HepG2 (cell line): Measurements from ENCODE around the gene COL26A1. TPM values are rescaled to one million over a fixed set of nuclear protein-coding genes. Genes with fewer than 3 reads are reported as not detected.

Experiments
- ATAC-seq: fragments of 200-7000 bp; cut with Tn5 transposase; 3 replicates; pipeline ENCODE4 v1.9.1; 2020; ENCODE audit warnings: mild to moderate bottlenecking, moderate library complexity
- BruUV-seq: library from RNA; stranded (reverse); fragments of 400-500 nt; replicated peaks from 2 replicates; lab custom pipeline; 2021; lab: Mats Ljungman, UMichigan
- CTCF ChIA-PET: fragments of 300-600 bp; formaldehyde crosslinking; extraction: SDS; loops from one replicate; lab custom pipeline; 2021; ENCODE audit warnings: low total read pairs, inconsistent platforms, low intra/inter-chr PET ratio; lab: Yijun Ruan, JAX
- POLR2A ChIA-PET: fragments of 350-600 bp; sonication (Branson Sonifier 250); formaldehyde crosslinking; loops from one replicate; lab custom pipeline; 2020; ENCODE audit warnings: antibody characterized with exemption, inconsistent platforms; lab: Yijun Ruan, JAX
- DNase-seq: peaks from one replicate; pipeline ENCODE4 v3.0.0-alpha.2; 2015; ENCODE audit warnings: low spot score
- FAIRE-seq: peaks from 3 replicates; lab custom pipeline; 2011; peaks lifted over from hg19 to GRCh38; lab: Jason Lieb, UNC
- H2AFZ ChIP-seq: one replicate; pipeline ENCODE4 v1.6.1; 2011; ENCODE audit warnings: low read length, inconsistent platforms
- H3K27ac ChIP-seq: fragments of 300-600 bp; 3 replicates; pipeline ENCODE4 v1.8.0; 2011; ENCODE audit warnings: mixed run types, mild to moderate bottlenecking, mixed read lengths, low read length, inconsistent platforms; ENCODE audit not compliant: insufficient read depth; ENCODE audit errors: extremely low read length
- H3K27me3 ChIP-seq, 2 experiments: fragments of 200-600 bp in 1 of 2; 2 replicates in 1 of 2; 3 replicates in 1 of 2; pipeline versions ENCODE4 v1.6.0 to v1.8.0; 2011; ENCODE audit warnings: low read length in 2 of 2, mild to moderate bottlenecking in 2 of 2, moderate library complexity in 2 of 2, inconsistent platforms in 1 of 2; ENCODE audit not compliant: insufficient read depth in 2 of 2, control insufficient read depth in 1 of 2
- H3K36me3 ChIP-seq, 2 experiments: fragments of 200-600 bp in 1 of 2; replicated peaks in 1 of 2; 2 replicates in 1 of 2; 3 replicates in 1 of 2; pipeline versions ENCODE4 v1.5.1 to v1.8.0; 2011; ENCODE audit warnings: low read length in 2 of 2, inconsistent platforms in 1 of 2; ENCODE audit not compliant: insufficient read depth in 2 of 2, control insufficient read depth in 1 of 2
- H3K4me1 ChIP-seq: 2 replicates; pipeline ENCODE4 v1.5.1; 2012; ENCODE audit warnings: low read length, inconsistent platforms; ENCODE audit not compliant: insufficient read depth
- H3K4me2 ChIP-seq: 2 replicates; pipeline ENCODE4 v1.6.0; 2011; ENCODE audit warnings: low read depth, low read length, inconsistent platforms
- H3K4me3 ChIP-seq, 3 experiments: fragments of 200-600 bp in 1 of 3; sonication (generic), shearing (Covaris generic) in 1 of 3; replicated peaks in 1 of 3; 2 replicates each; pipeline ENCODE4 v1.5.1; 2011 to 2016; ENCODE audit warnings: low read length in 3 of 3, inconsistent platforms in 2 of 3, low read depth in 2 of 3, mild to moderate bottlenecking in 2 of 3, control low read depth in 1 of 3, mixed read lengths in 1 of 3; ENCODE audit not compliant: insufficient read depth in 1 of 3
- H3K79me2 ChIP-seq: one replicate; pipeline ENCODE4 v1.6.1; 2011; ENCODE audit warnings: low read length, inconsistent platforms; ENCODE audit not compliant: insufficient read depth
- H3K9ac ChIP-seq: 2 replicates; pipeline ENCODE4 v1.6.0; 2011; ENCODE audit warnings: mild to moderate bottlenecking, low read depth, low read length, inconsistent platforms; ENCODE audit not compliant: insufficient read depth
- H3K9me3 ChIP-seq: 2 replicates; pipeline ENCODE4 v1.5.1; 2012; ENCODE audit warnings: mild to moderate bottlenecking, low read length
- H4K20me1 ChIP-seq: 2 replicates; pipeline ENCODE4 v1.6.0; 2011; ENCODE audit warnings: inconsistent platforms, mild to moderate bottlenecking, low read length, moderate library complexity; ENCODE audit not compliant: insufficient read depth
- AKNA ChIP-seq: sonication (generic); formaldehyde crosslinking; IDR thresholded peaks from 2 replicates; pipeline ENCODE4 v1.4.0; 2020; ENCODE audit warnings: missing genetic modification reagents, borderline replicate concordance
- ATM ChIP-seq: fragments of 450-650 bp; IDR thresholded peaks from 2 replicates; pipeline ENCODE4 v1.7.1; 2017; ENCODE audit warnings: mild to moderate bottlenecking, borderline replicate concordance
- FOXO4 ChIP-seq: sonication (generic); formaldehyde crosslinking; conservative IDR thresholded peaks from 2 replicates; pipeline ENCODE4 v1.8.1; 2023; ENCODE audit warnings: missing genetic modification reagents
- IRF2 ChIP-seq: IDR thresholded peaks from 2 replicates; pipeline ENCODE4 v1.6.1; 2018; ENCODE audit warnings: missing genetic modification reagents, missing compliant biosample characterization
- KDM4B ChIP-seq: sonication (generic); formaldehyde crosslinking; IDR thresholded peaks from 2 replicates; pipeline ENCODE4 v1.4.0; 2020; ENCODE audit warnings: missing genetic modification reagents
- NFKB2 ChIP-seq: sonication (generic); formaldehyde crosslinking; IDR thresholded peaks from 2 replicates; pipeline ENCODE4 v1.4.0; 2020; ENCODE audit warnings: missing genetic modification reagents, borderline replicate concordance
- NR3C1 ChIP-seq: sonication (generic); formaldehyde crosslinking; IDR thresholded peaks from 2 replicates; pipeline ENCODE4 v1.4.0; 2020; ENCODE audit warnings: missing genetic modification reagents
- PRDM10 ChIP-seq: sonication (generic); formaldehyde crosslinking; IDR thresholded peaks from 2 replicates; pipeline ENCODE4 v1.4.0; 2020; ENCODE audit warnings: low read depth, missing genetic modification reagents
- XRCC5 ChIP-seq: fragments of 200-400 bp; formaldehyde crosslinking; optimal IDR thresholded peaks from 2 replicates; pipeline ENCODE3; 2017; ENCODE audit warnings: mild to moderate bottlenecking, low read length
- ZNF136 ChIP-seq: sonication (generic); formaldehyde crosslinking; IDR thresholded peaks from 2 replicates; pipeline ENCODE4 v1.8.1; 2022; ENCODE audit warnings: low read depth, mild to moderate bottlenecking, moderate library complexity, missing genetic modification reagents
- ZNF281 ChIP-seq: sonication (generic); formaldehyde crosslinking; IDR thresholded peaks from 2 replicates; pipeline ENCODE4 v1.4.0; 2020; ENCODE audit warnings: missing genetic modification reagents, borderline replicate concordance
- ZNF878 ChIP-seq: sonication (generic); formaldehyde crosslinking; IDR thresholded peaks from 2 replicates; pipeline ENCODE4 v1.8.1; 2023; ENCODE audit warnings: mild to moderate bottlenecking, missing genetic modification reagents, moderate library complexity
- whole genome bisulfite sequencing: methylation state at CpG from one replicate; pipeline ENCODE4 v1.1.6; 2017; ENCODE audit warnings: low lambda C conversion rate; 5-methylcytosine and 5-hydroxymethylcytosine counted together
- in situ Hi-C: cut with HindIII; loops from 2 replicates; pipeline ENCODE4 v1.10.0; 2017; ENCODE audit warnings: low pct_unique_long_range_greater_than_20kb; ENCODE audit not compliant: extremely low pct_ligation_motif_present
- intact Hi-C: fragments of 100-400 bp; cut with micrococcal nuclease; formaldehyde crosslinking; loops from one replicate; pipeline ENCODE4 v1.10.0; 2022; ENCODE audit not compliant: unreplicated experiment
- polyA plus RNA-seq, 8 experiments: library from polyadenylated mRNA; depleted of rRNA in 3 of 8; stranded (reverse) in 7 of 8; unstranded in 1 of 8; fragments of >200 nt; fragmentation: Illumina TruSeq in 4 of 8; extraction: Trizol in 4 of 8; gene quantifications; 2 replicates each; pipeline versions ENCODE4 v1.2.1 to v1.2.3, GENCODE V29; 2011 to 2016; ENCODE audit warnings: low read depth in 4 of 8, missing spikeins in 1 of 8, mixed read lengths in 1 of 8; ENCODE audit not compliant: insufficient read depth in 1 of 8
- total RNA-seq, 5 experiments: library from RNA; depleted of rRNA; stranded (reverse); fragments of >200 nt; fragmentation: Illumina TruSeq; extraction: Trizol; gene quantifications; 2 replicates each; pipeline ENCODE4 v1.2.3, GENCODE V29; 2016; ENCODE audit warnings: low read depth in 1 of 5

The COL26A1 gene
- total and polyA plus RNA-seq, 2 of the 13 experiments (the other 11 are each of a cell fraction or from before 2014, with no cell fraction given), result 7.8 to 9.2 TPM

GRCh38 chr7:101559586-101559985, 196.9 kb downstream of the COL26A1 start:
- H4K20me1 ChIP-seq, result no peaks in the 10 kb centered on the region
- no peak overlapping the region for H3K4me2 ChIP-seq
- BruUV-seq, result no TSS peak
- H3K27ac ChIP-seq, result no peak overlapping the region
- no peak overlapping the region for H3K4me3 ChIP-seq
- ChIA-PET CTCF (no interaction called here), POLR2A (no interaction called here)
- in situ Hi-C loops, result no loop called here
- no peak overlapping the region for H2AFZ ChIP-seq
- WGBS, result 100% methylated on average over 1 of the region's 1 CpG
- no peaks in the 10 kb centered on the region for H3K79me2 ChIP-seq
- H3K36me3 ChIP-seq, result no peaks in the 10 kb centered on the region
- H3K4me1 ChIP-seq, result no peaks in the 10 kb centered on the region
- DNase-seq, result no peak
- H3K9ac ChIP-seq, result no peak overlapping the region
- H3K9me3 ChIP-seq, result no peaks in the 10 kb centered on the region
- ATAC-seq, result no peak
- no peak for FAIRE-seq
- intact Hi-C loops, result no loop called here
- peaks cover 0 to 2% of the 10 kb centered on the region in 2 experiments; a peak in 2 of 5 replicates for H3K27me3 ChIP-seq
- TF ChIP-seq KDM4B (CRISPR knock-in tag), result no peak
- TF ChIP-seq ATM, result no peak
- no peak for TF ChIP-seq IRF2 (CRISPR knock-in tag)
- no peak for TF ChIP-seq NR3C1
- TF ChIP-seq XRCC5, result no peak
- TF ChIP-seq ZNF878 (CRISPR knock-in tag), result no peak
- no peak for TF ChIP-seq ZNF281 (CRISPR knock-in tag)
- TF ChIP-seq AKNA (CRISPR knock-in tag), result no peak
- TF ChIP-seq PRDM10 (CRISPR knock-in tag), result no peak
- no peak for TF ChIP-seq NFKB2
- TF ChIP-seq FOXO4, result no peak
- no peak for TF ChIP-seq ZNF136
